Neural crest cell (in vitro differentiated cells): ENCODE results near the gene SSH2. TPM values are rescaled to one million over a fixed set of nuclear protein-coding genes. Genes with fewer than 3 reads are reported as not detected.
A peak's percentile ranks its signal among the peaks of the same experiment; 100 is the strongest.
"Not testable (repeated sequence)": the region's sequence is repeated elsewhere in the genome, so short reads cannot be mapped to it uniquely, and the experiment has no call there.

ENCODE experiments used
- DNase-seq: peaks from one replicate; pipeline ENCODE4 v3.0.0; 2021; ENCODE audit warnings: low read depth, mixed read lengths, low spot score
- H3K27ac Mint-ChIP-seq: one replicate; pipeline ENCODE4 v1.8.0; 2021; ENCODE audit warnings: mild to moderate bottlenecking, mixed read lengths; ENCODE audit not compliant: unreplicated experiment
- H3K27me3 Mint-ChIP-seq: 2 replicates; pipeline ENCODE4 v1.8.0; 2021; ENCODE audit warnings: low read depth, mild to moderate bottlenecking, mixed read lengths
- H3K36me3 Mint-ChIP-seq: 2 replicates; pipeline ENCODE4 v1.8.0; 2021; ENCODE audit warnings: low read depth, mild to moderate bottlenecking, mixed read lengths
- H3K4me1 Mint-ChIP-seq: 2 replicates; pipeline ENCODE4 v1.8.0; 2021; ENCODE audit warnings: mixed read lengths
- H3K4me3 Mint-ChIP-seq: one replicate; pipeline ENCODE4 v1.8.0; 2021; ENCODE audit warnings: mild to moderate bottlenecking, mixed read lengths
- H3K9me3 Mint-ChIP-seq: 2 replicates; pipeline ENCODE4 v1.8.0; 2021; ENCODE audit warnings: mixed read lengths
- total RNA-seq: library from RNA; stranded (reverse); gene quantifications from 2 replicates; pipeline ENCODE4 v1.2.1, GENCODE V29; 2021
- TF ChIP-seq, protein P1 (sequence below): fragments of 200-600 bp; sonication (generic); conservative IDR thresholded peaks from 2 replicates; pipeline ENCODE4 v1.5.0; 2021; ENCODE audit warnings: antibody characterized with exemption, mild to moderate bottlenecking

The SSH2 gene
- total RNA-seq, 1 donor from 2014 or later = 29.2 TPM

DNA sequence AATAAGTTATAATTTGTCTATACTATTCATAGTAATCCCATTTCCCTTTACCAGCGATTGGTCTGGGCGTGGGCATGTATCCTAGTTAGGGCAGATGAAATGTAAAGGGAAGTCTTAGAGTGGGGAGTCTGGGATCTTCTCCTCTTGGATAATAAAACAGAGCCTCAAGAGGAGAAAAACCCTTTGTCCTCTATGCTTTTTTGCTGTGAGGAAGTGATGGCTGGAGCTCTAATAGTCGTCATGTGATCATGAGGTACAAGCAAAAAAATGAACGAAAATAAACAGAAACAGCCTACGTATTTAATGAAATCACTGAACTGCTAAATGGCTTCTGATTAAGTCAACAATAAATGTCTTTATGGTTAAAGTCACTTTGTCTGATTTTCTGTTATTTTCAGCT lies 38.2 kb upstream of the SSH2 start:
- H3K4me3 Mint-ChIP-seq = no peak overlapping the region
- H3K27me3 Mint-ChIP-seq = no peaks in the 10 kb centered on the region
- no peaks in the 10 kb centered on the region for H3K9me3 Mint-ChIP-seq
- TF ChIP-seq, protein P1, sequence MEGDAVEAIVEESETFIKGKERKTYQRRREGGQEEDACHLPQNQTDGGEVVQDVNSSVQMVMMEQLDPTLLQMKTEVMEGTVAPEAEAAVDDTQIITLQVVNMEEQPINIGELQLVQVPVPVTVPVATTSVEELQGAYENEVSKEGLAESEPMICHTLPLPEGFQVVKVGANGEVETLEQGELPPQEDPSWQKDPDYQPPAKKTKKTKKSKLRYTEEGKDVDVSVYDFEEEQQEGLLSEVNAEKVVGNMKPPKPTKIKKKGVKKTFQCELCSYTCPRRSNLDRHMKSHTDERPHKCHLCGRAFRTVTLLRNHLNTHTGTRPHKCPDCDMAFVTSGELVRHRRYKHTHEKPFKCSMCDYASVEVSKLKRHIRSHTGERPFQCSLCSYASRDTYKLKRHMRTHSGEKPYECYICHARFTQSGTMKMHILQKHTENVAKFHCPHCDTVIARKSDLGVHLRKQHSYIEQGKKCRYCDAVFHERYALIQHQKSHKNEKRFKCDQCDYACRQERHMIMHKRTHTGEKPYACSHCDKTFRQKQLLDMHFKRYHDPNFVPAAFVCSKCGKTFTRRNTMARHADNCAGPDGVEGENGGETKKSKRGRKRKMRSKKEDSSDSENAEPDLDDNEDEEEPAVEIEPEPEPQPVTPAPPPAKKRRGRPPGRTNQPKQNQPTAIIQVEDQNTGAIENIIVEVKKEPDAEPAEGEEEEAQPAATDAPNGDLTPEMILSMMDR = no peak
- no peak overlapping the region for H3K27ac Mint-ChIP-seq
- no peaks in the 10 kb centered on the region for H3K4me1 Mint-ChIP-seq
- DNase-seq = no peak
- H3K36me3 Mint-ChIP-seq = no peaks in the 10 kb centered on the region

DNA sequence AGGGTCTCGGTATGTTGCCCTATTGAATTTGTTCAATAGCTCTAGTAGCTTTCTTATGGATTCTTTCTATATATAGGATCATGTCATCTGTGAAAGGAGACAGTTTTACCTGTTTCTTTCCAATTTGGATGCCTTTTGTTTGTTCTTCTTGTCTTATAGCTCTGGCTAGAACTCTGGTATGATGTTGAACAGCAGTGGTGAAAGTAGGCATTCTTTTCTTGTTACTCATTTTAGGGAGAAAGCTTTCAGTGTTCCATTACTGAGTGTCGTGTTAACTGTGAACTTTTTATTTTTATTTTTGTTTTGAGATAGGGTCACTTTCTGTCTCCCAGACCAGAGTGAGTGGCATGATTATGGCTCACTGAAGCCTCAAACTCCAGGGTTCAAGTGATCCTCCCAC lies 32.6 kb upstream of the SSH2 start:
- Mint-ChIP-seq H3K36me3 (no peaks in the 10 kb centered on the region), H3K27me3 (no peaks in the 10 kb centered on the region), H3K9me3 (no peaks in the 10 kb centered on the region), H3K27ac (no peak overlapping the region), H3K4me1 (no peaks in the 10 kb centered on the region), H3K4me3 (no peak overlapping the region)
- no peak for DNase-seq
- TF ChIP-seq, protein P1 = no peak

DNA sequence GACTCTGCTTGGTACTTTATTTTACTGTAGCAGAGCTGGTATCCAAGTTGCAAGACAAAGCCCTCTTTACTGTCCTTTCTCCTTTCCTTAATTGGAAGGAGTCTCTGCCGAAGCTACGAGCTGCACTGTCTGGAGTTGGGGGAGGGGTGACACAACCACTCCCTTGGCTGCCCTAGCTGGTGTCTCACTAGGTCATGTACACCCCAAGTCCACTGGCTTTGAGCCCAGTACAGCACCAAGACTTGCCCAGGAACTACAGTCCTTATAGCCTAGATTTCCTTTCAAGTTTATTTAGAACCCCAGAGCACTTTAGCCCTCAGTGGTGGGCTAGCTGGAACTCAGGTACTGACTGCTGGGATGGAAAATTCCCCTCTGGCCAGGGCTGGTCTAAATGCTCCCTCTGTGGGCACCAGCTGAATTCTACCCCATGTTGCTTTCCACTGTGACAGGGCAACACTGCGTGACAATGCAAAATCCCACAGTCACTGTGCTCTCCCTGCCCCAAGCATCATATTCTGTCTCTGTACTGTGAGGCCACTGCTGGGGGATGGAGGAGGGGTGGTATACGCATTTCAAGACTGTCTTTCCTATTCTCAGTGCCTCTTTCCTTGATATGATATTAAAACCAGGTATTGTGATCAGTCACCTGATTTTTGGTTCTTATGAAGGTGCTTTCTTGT lies 29.8 kb upstream of the SSH2 start:
- no peaks in the 10 kb centered on the region for H3K36me3 Mint-ChIP-seq
- no peaks in the 10 kb centered on the region for H3K4me1 Mint-ChIP-seq
- no peak overlapping the region for H3K27ac Mint-ChIP-seq
- TF ChIP-seq, protein P1 = no peak
- peaks cover 2% of the 10 kb centered on the region for H3K9me3 Mint-ChIP-seq
- DNase-seq = no peak
- H3K27me3 Mint-ChIP-seq = no peaks in the 10 kb centered on the region
- H3K4me3 Mint-ChIP-seq = no peak overlapping the region

DNA sequence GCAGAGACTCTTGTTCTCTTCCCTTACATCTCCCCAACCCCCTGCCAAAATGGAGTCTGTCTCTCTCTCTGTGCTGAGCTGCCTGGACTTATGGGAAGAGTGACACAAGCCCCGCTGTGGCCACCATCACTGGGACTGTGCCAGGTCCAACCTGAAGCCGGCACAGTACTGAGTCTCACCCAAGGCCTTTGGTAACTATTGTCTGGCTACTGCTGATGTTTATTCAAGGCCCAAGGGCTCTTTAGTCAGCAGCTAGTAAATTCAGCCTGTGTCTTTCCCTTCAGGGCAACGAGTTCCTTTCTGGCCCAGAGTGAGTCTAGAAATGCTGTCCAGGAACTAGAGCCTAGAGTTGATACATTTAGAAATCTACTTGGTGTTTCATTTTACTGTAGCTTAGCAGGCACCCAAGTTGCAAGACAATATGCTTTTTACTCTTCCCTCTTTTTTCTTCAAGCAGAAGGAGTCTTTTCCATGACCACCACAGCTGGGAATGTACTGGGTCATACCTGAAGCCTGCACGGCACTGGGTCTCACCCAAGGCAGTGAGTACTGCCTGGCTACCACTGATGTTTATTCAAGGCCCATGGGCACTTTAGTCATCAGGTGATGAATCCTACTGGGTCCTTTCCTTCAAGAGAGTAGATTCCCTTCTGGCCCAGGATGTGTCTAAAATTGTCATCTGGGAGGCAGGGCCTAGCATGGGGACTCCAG lies 29.1 kb upstream of the SSH2 start:
- Mint-ChIP-seq H3K27ac (peak overlapping the region; percentile 31), H3K4me1 (no peaks in the 10 kb centered on the region), H3K27me3 (no peaks in the 10 kb centered on the region), H3K9me3 (peaks cover 3% of the 10 kb centered on the region), H3K36me3 (no peaks in the 10 kb centered on the region), H3K4me3 (no peak overlapping the region)
- DNase-seq = no peak
- TF ChIP-seq, protein P1 = no peak

DNA sequence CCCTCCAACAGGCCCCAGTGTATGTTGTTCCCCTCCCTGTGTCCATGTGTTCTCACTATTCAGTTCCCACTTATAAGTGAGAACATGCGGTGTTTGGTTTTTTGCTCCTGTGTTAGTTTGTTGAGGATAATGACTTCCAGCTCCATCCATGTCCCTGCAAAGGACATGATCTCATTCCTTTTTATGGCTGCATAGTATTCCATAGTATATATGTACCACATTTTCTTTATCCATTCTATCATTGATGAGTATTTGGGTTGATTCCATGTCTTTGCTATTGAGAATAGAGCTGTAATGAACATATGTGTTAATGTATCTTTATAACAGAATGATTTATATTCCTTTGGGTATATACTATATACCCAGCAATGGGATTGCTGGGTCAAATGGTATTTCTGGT lies 27.5 kb upstream of the SSH2 start:
- H3K4me1 Mint-ChIP-seq, H3K4me3 Mint-ChIP-seq, H3K36me3 Mint-ChIP-seq, DNase-seq, H3K9me3 Mint-ChIP-seq, H3K27me3 Mint-ChIP-seq: not testable (repeated sequence)
- H3K27ac Mint-ChIP-seq = peak overlapping the region; percentile 53

DNA sequence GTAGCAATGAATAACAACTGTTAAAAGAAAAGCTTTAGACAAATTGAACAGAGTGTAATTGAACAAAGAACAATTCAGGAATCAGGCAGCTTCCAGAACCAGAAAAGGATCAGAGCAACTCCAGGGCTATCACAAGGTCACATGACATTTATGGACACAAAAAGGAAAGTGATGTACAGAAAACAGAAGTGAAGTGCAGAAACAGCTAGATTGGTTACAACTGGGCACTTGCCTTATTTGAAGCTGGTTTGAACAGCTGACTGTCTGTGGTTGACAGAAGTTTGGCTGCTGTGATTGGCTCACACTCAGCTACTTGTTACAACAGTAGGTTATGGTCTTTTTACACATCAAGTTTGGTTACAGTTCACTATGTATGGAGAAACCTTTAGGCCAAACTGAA lies 26.2 kb upstream of the SSH2 start:
- DNase-seq = no peak
- Mint-ChIP-seq H3K36me3 (peaks cover 5% of the 10 kb centered on the region), H3K27ac (no peak overlapping the region), H3K27me3 (no peaks in the 10 kb centered on the region), H3K4me1 (no peaks in the 10 kb centered on the region), H3K4me3 (no peak overlapping the region), H3K9me3 (peaks cover 9% of the 10 kb centered on the region)
- TF ChIP-seq, protein P1 = no peak
